ENCODE data around the gene PRM3.

DNA sequence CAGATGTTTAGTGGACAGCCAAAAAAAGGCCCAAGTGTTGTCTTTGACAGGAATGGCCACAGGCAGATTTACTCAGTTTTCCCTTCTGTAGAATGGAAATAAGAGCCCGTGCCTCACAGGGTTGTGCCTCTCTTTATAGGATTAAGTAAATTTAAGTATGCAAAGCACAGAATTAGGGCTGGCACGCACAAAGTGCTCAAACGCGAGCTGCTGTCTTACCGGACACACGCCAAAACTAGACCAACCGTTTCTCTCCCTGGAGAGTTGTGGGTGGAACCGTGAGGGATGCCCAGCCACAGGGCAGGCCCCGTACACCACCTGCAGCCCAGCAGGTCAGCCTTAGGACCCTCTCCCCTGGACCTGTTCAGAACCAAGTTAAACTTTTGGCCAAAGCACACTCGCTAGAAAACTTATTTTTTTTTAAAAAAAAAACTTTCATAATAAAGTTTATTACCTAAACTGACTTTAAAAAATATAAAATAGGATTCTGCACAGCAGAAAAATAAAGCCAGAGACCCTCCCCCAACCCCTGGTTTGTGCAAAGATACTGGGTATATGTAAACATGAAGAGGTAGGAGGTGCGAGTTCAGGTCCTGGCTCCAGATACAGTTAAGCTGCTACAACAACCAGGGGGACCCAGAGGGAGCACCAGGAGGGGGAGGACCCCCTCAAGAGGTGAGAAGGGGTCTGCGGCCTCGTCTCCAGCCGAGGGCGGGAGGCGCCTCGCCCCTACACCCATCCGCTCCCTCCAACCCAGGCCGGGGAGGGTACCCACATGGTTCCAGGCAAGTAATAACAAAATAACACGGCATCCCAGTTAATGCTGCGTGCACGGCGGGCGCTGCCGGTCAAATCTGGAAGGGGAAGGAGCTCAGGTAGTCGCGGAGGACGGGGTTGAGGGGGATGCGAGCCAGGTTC, 19.2 kb downstream of the PRM3 start:
- no peak for TF ChIP-seq POLR2A (IDR thresholded peaks at IDR 0.05)
- TF ChIP-seq, protein P1, sequence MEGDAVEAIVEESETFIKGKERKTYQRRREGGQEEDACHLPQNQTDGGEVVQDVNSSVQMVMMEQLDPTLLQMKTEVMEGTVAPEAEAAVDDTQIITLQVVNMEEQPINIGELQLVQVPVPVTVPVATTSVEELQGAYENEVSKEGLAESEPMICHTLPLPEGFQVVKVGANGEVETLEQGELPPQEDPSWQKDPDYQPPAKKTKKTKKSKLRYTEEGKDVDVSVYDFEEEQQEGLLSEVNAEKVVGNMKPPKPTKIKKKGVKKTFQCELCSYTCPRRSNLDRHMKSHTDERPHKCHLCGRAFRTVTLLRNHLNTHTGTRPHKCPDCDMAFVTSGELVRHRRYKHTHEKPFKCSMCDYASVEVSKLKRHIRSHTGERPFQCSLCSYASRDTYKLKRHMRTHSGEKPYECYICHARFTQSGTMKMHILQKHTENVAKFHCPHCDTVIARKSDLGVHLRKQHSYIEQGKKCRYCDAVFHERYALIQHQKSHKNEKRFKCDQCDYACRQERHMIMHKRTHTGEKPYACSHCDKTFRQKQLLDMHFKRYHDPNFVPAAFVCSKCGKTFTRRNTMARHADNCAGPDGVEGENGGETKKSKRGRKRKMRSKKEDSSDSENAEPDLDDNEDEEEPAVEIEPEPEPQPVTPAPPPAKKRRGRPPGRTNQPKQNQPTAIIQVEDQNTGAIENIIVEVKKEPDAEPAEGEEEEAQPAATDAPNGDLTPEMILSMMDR (IDR thresholded peaks at IDR 0.05): no peak
- TF ChIP-seq EP300 (IDR thresholded peaks at IDR 0.05): no peak

All from sigmoid colon (tissue), 4 donors.